Measurements from ENCODE around the gene STRIP2. TPM values are rescaled to one million over a fixed set of nuclear protein-coding genes. Genes with fewer than 3 reads are reported as not detected.

STRIP2 gene
- total RNA-seq, 3 donors from 2014 or later = under 0.01 to 1.9 (median 1.8) TPM

GRCh38 chr7:129501760-129502707 lies 67.8 kb downstream of the STRIP2 start, which contains the start of gene SMKR1:
Gene SMKR1 (plus strand): TSS chr7:129502531. CDS start chr7:129502825, 294 bp downstream.
- Histone ChIP-seq H3K27me3 (no peaks in the 10 kb centered on the region), H3K36me3 (no peaks in the 10 kb centered on the region), H3K4me1 (no peaks in the 10 kb centered on the region), H3K4me3 (peak within 1 kb of the TSS; percentile 48 to 75 (median 53)), H3K27ac (peak within 1 kb of the TSS in 1 of 2 donors; percentile 27), H3K9me3 (no peaks in the 10 kb centered on the region)
- peak; percentile 63 to 67 for DNase-seq (ENCODE audit: low spot score in 2 of 2)
- TF ChIP-seq POLR2A (IDR thresholded peaks at IDR 0.05) (no peak), POLR2AphosphoS5 (IDR thresholded peaks at IDR 0.05) (no peak)
- TF ChIP-seq, protein P1, sequence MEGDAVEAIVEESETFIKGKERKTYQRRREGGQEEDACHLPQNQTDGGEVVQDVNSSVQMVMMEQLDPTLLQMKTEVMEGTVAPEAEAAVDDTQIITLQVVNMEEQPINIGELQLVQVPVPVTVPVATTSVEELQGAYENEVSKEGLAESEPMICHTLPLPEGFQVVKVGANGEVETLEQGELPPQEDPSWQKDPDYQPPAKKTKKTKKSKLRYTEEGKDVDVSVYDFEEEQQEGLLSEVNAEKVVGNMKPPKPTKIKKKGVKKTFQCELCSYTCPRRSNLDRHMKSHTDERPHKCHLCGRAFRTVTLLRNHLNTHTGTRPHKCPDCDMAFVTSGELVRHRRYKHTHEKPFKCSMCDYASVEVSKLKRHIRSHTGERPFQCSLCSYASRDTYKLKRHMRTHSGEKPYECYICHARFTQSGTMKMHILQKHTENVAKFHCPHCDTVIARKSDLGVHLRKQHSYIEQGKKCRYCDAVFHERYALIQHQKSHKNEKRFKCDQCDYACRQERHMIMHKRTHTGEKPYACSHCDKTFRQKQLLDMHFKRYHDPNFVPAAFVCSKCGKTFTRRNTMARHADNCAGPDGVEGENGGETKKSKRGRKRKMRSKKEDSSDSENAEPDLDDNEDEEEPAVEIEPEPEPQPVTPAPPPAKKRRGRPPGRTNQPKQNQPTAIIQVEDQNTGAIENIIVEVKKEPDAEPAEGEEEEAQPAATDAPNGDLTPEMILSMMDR (IDR thresholded peaks at IDR 0.05) = no peak
- intact Hi-C loops (cut with DNase I; ENCODE audit: low total_unique reads) = no loop called here

DNA sequence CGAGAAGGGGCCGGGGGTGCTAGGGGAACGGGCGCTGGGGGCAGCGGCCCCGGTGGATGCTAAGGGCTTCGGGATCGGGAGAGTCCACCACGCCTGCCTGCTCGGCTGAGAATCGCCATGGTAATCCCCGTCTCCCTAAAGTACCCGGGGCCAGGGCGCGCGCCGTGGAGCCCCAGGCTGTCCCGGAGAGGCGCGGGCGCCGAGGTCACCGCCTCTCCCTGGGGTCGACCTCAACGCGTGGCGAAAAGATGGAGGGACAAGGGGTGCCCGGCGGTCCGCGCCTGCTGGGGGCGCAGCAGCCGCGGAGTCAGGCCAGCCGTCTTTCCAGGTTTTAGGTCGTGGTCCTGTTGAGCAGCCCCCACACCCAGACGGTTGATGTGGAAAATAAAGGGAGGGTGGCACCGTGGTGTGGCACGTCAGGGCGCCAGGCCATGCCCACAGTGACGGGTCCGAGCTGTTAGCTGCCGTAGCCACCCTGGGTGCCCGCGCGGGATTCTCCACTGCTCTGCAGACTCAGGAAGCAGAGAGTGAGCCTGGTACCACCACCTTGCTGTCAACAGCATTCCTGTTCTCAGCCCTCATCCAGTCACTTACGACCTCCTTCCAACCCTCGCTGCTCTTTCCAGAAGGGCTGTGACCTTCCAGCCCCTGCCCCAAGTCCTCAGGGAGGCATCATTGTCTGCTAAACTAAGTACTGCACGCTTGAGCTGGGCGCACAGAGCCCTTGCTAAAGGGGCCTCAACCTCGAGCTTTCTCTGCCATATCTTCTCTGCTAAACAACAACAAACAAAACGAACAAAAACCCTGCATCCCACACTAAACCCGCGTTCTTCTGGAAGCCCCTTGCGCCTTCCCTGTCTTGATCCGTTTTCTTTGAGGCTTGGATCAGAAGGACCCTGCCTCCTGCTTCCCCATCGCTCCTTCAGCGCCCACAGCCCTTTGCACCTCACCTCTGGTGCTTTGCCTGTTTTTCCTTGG lies 68.8 kb downstream of the STRIP2 start:
- TF ChIP-seq POLR2A (IDR thresholded peaks at IDR 0.05) = no peak
- TF ChIP-seq POLR2AphosphoS5 (IDR thresholded peaks at IDR 0.05) = no peak
- TF ChIP-seq, protein P1 (IDR thresholded peaks at IDR 0.05) = no peak
- H3K4me1 ChIP-seq = no peaks in the 10 kb centered on the region
- H3K4me3 ChIP-seq = peak overlapping the region; percentile 48 to 75 (median 53)
- H3K9me3 ChIP-seq = no peaks in the 10 kb centered on the region
- no peak for DNase-seq (ENCODE audit: low spot score in 2 of 2)
- no peaks in the 10 kb centered on the region for H3K36me3 ChIP-seq
- H3K27ac ChIP-seq = no peak overlapping the region
- intact Hi-C loops (cut with DNase I; ENCODE audit: low total_unique reads) = no loop called here
- no peaks in the 10 kb centered on the region for H3K27me3 ChIP-seq

DNA sequence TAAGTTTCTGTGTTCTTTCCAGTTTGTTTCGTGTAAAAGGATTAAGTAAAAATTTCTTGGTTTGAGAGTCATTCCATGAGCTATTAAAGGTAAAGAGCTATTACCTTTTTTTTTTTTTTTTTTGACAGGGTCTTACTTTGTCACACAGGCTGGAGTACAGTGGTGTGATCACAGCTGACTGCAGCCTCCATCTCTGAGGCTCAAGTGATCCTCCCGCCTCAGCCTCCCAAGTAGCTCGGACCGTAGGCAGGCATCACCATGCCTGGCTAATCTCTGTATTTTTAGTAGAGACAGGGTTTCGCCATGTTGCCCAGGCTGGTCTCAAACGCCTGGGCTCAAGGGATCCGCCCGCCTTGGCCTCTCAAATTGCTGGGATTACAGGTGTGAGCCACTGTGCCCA lies 69.5 kb downstream of the STRIP2 start:
- Histone ChIP-seq H3K4me3 (no peak overlapping the region), H3K9me3 (no peaks in the 10 kb centered on the region), H3K4me1 (no peaks in the 10 kb centered on the region), H3K27me3 (no peaks in the 10 kb centered on the region), H3K36me3 (no peaks in the 10 kb centered on the region), H3K27ac (no peak overlapping the region)
- TF ChIP-seq, protein P1 (IDR thresholded peaks at IDR 0.05) = no peak
- no peak for TF ChIP-seq POLR2AphosphoS5 (IDR thresholded peaks at IDR 0.05)
- TF ChIP-seq POLR2A (IDR thresholded peaks at IDR 0.05) = no peak
- no peak for DNase-seq (ENCODE audit: low spot score in 2 of 2)
- intact Hi-C loops (cut with DNase I; ENCODE audit: low total_unique reads) = no loop called here

GRCh38 chr7:129512192-129512591 lies 78.0 kb downstream of the STRIP2 start:
- no peak overlapping the region for H3K4me3 ChIP-seq
- no peak for DNase-seq (ENCODE audit: low spot score in 2 of 2)
- H3K27ac ChIP-seq = no peak overlapping the region
- no peaks in the 10 kb centered on the region for H3K36me3 ChIP-seq
- no peak for TF ChIP-seq POLR2AphosphoS5 (IDR thresholded peaks at IDR 0.05)
- TF ChIP-seq POLR2A (IDR thresholded peaks at IDR 0.05) = no peak
- TF ChIP-seq, protein P1 (IDR thresholded peaks at IDR 0.05) = no peak
- intact Hi-C loops (cut with DNase I; ENCODE audit: low total_unique reads) = no loop called here
- no peaks in the 10 kb centered on the region for H3K4me1 ChIP-seq
- no peaks in the 10 kb centered on the region for H3K9me3 ChIP-seq
- H3K27me3 ChIP-seq = no peaks in the 10 kb centered on the region

Data from breast epithelium (tissue), 4 donors.